DMS79 treated with DMSO at 0.1 percent for 48 hours (cell line): Measurements from ENCODE around the gene HMX1.

Experiments
- DNase-seq: peaks from one replicate; lab custom pipeline; 2025; lab: John Stamatoyannopoulos, UW

The HMX1 gene

DNA sequence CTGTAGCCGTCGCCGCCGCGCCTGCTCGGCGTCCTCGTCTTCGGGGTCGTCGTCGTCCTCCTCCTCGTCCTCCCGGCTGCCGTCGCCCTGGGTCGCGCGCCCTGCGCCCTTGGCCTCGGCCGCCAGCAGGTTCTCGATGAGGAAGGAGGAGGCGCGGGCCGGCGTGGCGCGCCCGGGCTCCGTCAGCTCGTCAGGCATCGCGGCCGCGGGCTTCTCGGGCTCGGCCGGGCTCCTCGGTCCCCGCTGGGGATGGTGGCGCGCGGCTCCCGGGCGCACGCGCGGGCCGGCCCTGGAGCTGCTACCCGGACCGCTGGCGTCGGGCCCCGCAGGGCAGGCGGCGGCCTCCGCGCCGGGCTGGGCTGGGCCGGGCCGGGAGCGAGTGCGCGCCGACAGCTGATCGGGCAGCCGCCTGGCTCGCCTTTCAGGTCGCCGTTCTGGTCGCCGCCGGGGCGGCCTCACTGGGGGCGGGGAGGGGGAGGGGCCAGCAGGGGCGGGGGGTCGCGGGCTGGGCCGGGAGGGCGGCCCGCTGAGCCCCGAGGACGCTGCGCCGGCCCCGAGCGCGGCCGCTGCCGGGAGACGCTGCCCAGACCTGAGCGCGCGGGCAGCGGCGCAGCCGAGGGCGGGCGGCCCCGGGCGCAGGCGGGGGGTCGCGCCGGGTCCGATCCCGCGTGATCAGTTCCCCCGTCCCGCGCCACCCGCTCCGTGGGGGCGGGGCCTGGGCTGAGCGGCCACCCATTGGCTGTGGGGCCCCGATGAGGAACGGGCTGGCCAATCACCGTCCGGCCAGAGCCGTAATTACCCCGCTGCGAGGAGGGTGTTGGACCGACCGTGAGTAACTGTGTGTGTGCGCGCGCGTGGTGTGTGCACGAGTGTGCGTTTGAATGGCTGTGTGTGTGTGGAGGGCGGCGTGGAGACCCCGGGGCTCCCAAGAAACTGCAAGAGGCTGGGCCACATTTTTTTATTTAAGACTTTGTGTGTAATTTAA, at the start of gene HMX1:
TSS of gene HMX1 (minus strand) at position 423 of the 985 bp plus-strand sequence. CDS start at position 198, 225 bp downstream.
- no peak for DNase-seq

DNA sequence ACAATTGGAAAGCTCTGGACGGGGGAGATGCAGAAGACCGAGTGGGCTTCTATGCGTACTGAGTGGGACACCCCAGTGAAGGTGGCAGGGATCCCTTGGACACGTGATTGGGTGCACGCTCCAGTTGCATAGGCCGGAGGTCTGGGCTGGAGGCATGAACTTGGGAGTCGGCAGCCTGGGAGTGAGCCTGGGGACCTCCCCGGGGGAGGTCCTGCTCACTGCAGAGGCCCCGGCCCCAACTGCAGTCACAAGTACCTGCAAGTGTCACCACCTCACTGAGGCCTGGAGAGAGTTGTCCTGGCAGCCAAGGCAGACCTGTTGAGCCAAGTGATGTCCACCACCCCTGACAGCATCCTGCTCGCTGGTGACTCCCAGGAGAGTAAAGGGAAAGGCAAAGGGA, 49.3 kb upstream of the HMX1 start:
- DNase-seq = no peak

DNA sequence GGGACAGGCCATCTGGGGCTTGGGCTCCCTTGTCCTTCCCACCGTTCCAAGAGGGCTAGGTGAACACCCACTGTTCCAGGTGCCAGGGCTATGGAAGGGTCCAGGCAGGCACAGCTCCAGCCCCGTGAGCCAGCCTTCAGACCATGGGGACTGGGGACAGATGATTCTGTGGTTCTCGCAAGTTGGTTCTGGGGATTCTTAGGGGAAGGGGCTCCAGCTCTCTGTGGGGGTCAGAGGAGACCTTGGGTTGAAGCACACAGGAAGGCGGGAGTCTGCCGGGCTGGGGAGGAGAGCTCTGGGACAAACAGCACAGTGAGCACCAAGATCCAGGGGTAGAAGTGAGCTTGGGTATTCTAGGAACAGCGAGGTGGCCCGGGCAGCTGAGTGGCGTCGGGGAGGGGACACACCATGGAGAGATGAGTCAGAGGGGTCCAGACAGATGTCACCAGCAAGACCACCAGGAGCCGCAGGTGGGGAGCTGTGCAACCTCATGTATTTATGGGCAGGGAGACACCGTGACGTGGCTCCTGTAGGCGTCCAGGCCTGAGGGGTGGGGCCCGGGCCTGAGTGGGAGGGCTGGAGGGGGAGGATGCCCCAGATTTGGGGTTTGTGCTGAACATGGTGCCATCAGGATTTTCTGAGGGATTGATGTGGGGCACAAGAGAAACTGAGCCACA, 48.8 kb upstream of the HMX1 start:
- no peak for DNase-seq

DNA sequence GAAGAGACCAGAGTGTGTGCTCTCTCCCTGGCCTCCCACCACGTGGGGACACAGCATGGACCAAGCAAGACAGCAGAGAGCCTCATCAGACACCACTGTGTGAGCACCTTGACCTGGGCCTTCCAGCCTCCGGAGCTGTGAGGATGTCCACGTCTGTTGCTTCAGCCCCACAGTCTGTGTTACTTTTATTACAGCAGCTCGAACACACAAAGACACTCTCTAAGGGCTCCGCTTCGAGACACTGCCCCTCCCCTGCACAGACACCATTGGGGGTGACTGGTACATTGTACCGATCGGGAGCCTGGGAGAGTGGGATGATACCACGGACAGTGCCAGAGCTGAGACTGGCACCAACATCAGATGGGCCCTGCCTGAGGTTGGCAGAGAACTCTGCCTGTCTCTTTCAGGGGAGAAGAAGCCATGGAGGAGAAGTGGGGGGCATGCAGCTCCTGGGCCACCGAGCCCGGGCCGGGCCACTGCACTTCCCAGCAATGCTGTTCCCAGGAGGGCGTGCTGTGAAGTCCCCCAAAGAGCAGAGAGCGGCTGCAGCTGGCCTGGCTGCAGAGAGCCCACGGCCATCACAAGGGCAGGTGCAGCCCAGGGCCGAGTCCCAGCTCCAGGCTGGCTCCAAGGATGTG, 48.1 kb upstream of the HMX1 start:
- DNase-seq = no peak

DNA sequence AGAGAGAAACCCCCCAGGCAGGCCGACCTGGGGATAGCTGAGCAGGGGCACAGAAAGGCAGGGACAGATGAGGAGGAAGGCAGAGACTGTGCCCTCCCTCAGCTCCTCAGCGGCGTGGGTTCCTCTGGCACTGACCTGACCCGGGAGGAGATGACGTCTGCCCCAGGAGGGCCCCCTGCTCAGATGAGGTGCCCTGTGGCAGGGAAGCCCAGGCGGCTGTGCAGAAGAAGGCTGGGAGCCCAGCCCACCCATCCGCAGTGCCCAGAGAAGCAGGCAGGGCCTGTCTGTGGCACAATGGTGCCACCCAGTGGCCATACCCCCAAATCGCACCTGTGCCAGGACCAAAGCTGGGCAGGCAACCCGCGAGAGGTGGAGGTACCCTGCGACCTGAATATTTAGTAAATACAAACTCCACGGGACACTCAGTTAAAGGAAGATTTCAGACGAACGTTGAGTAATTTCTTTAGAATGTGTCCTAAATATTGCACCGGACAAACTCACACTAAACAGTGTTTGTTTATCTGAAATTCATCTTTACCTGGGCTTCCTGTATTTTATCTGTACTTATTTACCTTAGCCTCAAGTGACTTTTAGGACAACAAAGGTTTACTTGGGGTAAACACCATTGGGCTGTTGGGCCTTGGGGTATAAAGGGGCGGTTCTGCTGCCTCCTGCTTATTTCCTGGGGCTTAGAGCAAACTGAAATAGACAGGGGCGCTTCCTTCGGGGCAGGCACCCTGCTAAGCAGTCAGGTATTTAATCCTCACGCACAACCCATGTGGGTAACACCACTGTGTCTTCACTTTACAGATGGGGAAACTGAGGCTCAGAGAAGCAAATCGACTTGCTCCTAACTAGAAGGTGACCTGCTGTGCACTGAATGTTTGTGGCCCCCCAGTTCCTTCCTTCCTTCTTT, 46.5 kb upstream of the HMX1 start:
- peak; percentile 22 for DNase-seq

DNA sequence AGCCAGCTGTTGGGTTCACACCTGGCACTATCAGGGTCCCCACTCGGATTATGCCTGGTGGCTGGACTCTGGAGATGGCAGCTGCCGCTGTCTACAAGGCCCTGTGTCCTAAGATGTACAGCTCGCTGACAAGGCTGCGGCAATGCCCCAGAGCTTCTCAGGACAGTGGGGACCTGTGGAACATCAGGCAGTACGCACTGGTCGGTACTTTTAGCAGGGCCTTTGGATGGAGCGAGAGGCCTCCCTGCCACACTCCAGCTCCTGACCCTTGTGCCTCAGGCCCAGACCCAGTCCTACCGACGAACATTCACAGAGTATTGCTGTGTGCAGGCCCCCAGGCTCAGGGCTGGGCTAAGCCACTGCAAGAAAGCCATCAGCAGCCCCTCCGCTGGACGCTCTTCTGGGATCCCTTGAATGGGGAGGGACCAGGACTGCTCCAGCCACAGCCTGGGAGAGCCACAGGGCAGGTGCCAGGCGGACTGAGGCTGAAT, 45.7 kb upstream of the HMX1 start:
- DNase-seq = no peak

DNA sequence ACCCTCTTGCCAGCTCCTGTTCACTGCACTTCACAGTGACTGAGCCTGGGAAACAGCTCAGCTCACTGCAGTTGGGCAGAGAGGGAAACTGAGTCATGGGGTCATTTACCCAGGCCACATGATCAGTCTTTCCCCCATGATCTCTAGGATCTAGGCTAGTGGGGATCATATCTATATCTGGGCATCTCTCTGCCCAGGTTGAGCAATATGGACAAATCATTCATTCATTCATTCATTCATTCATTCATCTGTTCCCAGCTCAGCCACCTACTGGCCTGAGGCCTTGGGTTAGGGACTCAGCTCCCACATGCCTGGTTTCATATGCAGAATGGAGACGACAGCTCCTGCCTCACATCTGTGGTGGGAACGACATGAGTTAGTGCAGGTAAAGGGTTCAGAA, 45.3 kb upstream of the HMX1 start:
- no peak for DNase-seq

DNA sequence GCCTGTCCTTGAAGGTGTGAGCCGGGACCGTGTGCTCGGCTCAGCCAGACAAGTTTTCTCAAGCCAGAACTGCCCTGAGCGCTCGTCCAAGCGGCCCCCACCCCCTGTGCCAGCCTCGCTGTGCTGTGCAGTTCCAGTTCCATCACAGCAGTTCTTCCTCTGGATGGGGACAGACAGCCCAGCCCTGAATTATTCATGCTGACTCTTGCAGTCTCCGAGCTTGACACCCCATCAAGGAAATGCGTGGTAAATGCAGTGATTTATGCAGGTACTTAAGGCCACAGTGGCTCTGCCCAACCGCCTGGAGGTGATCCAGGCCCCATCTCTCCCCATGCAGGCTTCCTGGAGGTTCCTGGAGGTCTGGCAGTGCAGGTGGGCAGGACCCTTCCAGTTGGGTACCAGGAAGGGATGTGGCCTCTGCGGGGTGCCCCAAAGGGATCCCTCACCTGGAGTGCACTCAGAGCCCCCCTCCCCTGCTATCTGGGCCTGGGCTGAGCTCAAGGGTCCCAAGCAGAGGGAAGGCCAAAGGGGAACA, 44.8 kb upstream of the HMX1 start:
- no peak for DNase-seq

DNA sequence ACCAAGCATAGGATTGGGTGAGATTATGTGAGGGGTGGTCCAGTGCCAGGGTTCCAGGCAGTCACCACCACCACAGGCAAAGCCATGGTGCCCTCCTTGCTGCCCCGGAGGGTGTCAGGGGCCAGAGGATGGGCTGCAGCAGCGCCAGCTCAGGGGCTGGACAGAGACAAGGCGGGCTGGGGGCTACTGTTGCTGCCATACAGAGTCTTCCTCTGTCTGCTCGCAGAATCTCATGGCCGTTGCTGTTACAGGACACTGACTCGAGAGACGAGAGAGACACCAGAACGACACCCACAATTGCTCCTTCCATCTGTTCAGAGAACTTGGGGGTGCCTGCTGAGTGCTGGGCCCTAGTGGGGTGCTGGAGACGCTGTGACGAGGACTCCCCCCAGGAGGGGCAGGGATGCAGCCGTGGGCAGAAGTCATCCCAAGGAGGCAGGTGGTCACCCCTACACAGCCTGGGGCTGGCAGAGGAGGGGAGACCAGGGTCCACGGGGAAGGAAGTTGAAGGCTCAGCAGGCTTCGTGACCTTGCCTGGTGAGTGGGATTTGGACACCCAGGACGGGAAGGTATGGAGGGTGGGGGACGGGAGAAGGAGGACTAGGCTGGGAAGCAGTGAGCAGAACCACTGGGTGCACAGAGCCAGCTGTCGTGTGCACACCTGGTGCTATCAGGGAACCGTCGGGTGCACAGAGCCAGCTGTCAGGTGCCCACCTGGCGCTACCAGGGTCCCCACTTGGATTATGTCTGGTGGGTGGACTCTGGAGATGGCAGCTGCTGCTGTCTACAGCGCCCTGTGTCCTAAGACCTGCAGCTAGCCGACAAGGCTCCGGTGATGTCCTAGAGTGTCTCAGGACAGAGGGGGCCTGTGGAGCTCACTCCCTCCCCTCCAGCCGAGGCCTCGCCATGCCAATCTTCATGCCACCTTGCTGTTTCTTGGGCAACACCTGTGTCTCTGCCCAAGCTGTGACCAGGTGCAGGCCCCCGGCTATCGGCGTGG, 43.9 kb upstream of the HMX1 start:
- DNase-seq = no peak

DNA sequence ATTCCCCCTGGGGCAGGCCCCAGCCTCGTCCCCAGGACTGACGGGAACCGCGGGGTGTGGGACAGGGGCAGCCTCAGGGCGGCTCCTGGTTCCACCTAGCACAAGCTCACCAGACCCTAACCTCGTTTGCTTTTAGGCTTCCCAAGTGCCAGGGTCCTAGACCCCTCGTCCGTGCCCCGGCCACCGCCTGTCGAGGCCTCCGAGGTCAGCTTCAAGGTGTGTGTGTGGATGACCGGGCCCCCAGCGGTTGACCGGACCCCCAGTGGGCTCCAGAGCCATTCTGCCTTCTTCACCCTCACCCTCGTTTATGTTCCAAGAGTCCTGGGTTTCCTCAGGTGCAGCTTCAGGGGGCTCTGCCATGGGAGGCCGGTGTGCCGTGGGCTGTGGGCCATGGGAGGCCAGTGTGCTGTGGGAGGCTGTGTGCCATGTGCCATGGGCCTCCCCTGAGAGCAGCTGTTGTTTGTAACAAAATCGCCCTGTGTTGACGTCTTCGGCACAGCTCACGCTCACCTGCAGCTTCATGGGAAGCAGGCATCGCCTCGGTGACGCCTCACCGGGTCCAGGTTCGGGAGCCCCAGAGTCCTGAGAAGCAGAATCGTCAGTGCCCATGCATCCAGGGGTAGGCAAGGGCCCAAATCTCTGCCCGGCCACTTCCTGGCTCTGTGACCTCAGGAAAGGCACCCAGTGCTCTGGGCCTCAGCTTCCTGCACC, 43.0 kb upstream of the HMX1 start:
- DNase-seq = no peak

DNA sequence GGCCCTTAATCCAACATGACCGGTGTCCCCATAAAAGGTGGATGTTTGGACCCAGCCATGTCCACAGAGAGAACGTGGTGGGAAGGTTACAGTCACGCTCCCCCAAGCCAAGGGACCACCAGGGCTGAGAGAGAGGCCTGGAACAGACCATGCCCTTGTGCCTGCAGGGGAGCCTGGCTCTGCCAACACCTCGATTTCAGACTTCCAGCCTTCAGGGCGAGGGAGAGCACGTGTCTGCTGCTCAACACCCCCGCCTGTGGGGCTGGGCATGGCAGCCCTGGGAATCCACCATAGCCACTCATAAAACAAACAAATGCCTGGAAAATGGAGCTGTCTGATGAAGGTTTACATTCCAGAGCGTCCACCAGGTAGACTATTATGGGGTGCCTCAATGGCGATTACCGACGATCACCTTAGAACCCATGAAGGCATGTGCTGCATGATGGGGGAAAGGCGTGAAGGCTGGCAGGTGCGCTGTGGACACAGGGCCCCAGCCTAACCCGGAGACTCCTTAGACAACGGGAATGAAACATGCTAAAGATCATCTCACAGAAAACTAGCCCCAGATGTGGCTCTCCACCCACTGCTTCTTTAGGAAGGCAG, 42.3 kb upstream of the HMX1 start:
- DNase-seq = no peak

DNA sequence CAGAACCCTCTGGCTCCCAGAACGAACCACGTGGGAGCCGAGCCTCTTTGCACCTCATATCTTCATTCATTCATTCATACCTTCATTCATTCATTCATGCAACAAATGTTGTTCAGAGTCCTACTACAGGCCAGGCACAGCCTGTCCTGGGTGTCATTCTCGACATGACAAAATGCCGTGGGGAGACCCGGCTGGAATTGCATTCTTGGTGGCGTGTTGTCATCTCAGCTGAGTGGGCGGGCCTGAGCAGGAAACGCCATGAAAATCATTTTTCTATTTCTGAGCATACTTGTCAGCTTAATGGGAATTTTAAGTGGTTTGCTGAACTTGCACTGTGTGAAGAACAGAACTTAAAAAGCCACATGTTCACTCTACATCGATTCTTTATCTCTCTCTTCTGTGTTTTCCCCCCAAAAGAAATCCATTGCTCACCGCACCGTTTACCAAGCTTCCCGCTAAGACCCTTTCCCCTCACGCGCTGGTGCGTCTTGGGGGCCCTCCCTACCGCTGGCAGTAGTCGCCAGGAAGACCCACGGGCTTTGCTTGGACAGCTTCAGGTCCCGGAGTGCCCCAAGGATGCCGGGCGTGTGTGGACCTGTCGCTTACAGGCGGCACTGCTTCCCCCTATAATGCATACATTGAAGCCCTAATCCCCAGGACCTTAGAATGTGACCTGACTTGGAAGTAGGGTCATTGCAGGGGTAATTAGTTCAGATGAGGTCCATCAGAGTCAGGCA, 41.6 kb upstream of the HMX1 start:
- no peak for DNase-seq

DNA sequence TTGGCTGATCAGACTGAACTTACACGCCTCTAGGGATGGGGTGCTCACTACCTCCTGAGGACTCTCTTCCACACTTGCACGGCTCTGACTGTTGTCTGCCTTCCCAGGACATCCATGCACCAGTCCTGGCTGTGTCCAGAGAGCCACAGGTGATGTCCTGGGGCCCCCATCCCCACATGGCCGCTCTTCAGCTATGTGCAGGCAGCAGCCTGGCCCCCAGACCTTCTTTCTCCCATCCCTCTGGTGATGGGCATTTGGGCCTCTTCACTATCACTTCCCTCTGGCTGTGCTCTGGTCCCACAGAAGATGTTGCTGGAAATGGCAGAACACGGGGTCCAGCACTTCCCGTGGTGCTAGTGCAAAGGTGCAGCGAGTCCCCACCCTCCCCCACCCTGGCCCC, 40.9 kb upstream of the HMX1 start:
- DNase-seq = no peak

DNA sequence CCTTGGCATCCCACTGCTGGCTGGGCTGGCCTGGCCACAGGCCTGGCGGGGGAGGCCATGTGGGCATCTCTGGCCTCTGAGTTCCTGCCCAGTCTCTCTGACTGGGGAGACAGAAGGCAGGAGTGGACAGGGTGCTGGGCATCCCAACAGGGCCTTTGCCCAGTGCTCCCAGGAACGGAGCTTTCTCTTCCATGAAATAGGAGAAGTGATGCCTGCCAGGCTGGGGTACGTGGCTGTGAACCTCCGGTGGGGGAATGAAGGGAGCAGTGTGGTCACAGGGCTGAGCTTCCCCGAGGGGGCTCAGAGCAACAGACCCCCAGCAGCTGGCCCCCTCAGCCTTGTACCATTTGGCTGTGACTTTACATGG, 40.4 kb upstream of the HMX1 start:
- DNase-seq = no peak

DNA sequence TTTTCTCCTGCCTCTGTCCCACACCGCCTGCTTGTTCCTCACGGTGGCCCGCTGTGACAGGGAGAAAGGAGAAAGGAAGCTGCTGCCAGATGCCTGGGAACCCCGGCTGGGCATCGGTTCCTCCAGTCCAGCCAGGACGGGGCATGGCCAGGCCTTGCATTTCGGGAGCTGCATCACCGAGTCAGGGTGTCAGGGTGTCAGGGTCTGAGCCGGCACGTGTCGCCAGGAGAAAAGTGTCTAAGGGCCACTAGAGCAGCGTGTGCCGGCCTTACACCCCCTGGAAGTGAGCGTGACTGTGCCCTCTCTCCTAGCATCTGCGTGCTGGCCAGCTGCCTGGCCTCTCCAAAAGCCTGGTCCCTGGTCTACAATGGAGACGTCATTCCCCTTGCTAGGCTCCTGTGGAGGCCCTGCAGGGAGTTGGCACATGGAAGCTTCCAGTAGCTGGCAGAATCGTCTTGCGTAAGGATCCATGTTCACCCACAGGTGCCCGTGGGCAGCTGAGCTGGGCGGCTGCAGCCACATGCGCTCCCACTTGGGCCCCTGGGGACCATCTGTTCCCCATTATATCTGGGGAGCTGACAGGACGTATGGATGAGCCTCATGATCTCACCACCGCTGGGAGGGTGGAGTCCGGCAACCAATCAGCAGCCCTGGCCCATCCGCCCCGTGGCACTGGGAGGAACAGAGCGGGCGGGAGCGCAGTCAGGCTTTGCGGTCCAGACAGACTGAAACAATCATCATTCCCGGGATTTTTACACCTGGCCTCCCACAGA, 39.9 kb upstream of the HMX1 start:
- DNase-seq = no peak

DNA sequence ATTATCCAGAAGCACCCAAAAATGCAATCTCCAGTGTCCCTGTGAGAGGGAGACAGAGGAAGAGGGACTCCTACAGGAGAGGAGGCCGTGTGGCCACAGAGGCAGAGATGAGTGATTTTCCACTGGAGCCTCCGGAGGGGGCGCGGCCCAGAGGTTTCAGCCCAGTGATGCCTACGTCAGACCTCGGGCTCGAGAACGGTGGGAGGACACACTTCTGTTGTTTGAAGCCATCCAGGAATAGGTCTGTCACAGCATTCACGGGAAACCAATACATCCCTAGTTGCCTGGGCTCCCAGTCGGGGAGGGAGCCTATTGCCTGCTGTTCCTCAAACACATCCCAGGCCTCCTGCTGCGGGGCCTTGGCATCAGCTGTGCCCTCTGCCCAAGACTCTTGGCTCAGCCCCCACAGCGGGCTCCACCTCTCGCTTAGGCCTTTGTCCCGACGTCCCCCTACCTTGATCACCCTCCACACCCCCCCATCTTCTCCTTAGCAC, 39.2 kb upstream of the HMX1 start:
- DNase-seq = no peak

DNA sequence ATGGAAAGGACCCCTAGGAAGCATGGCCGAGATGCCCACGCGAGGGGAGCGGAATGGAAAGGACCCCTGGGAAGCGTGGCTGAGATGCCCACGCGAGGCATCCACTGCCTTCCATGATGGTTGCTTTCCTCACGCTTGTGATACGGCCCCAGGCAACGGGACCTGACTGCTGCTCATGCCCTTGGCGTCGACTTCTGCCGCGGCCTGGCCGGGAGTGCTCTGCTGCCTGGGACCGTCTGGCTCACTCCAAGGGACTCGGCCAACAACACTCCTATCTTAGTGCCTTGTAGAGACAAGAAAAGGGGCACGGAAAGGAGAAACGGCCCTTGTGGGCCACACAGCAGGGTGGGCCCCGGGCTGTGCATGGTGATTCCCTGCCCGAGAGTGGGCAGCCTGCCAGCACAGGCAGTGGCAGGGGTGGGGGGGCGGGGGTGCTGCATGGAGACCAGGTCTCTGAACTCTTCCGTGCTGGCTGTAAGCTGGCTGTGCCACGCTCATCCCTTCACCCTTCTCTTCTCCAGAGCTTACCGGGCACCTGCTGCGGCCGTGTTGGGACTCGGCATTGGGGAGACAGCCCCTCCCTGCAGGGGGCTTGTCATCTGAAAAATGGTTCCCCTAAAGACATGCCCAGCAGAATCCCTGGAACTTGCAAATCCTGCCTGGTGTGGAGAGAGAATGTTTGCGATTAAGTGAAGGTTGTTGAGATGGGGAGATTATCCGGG, 38.6 kb upstream of the HMX1 start:
- no peak for DNase-seq
